ENCODE measurements around the gene HOXA10.
A peak's percentile ranks its signal among the peaks of the same experiment; 100 is the strongest.

HOXA10 gene

GRCh38 chr7:27173956-27174873, at the start of gene HOXA10:
HOXA10 (minus strand) TSS chr7:27174320; CDS start chr7:27174306, 14 bp downstream.
- peak; percentile 3 for DNase-seq

GRCh38 chr7:27221201-27221797, 47.2 kb upstream of the HOXA10 start:
- DNase-seq = no peak

- no peak for DNase-seq
Observed at GRCh38 chr7:27220440-27220955, 46.4 kb upstream of the HOXA10 start.

- no peak for DNase-seq
Observed at GRCh38 chr7:27219821-27220220, 45.7 kb upstream of the HOXA10 start.

GRCh38 chr7:27217951-27218350, 43.8 kb upstream of the HOXA10 start:
- no peak for DNase-seq

- no peak for DNase-seq
Observed at GRCh38 chr7:27215356-27215755, 41.2 kb upstream of the HOXA10 start.

DNA sequence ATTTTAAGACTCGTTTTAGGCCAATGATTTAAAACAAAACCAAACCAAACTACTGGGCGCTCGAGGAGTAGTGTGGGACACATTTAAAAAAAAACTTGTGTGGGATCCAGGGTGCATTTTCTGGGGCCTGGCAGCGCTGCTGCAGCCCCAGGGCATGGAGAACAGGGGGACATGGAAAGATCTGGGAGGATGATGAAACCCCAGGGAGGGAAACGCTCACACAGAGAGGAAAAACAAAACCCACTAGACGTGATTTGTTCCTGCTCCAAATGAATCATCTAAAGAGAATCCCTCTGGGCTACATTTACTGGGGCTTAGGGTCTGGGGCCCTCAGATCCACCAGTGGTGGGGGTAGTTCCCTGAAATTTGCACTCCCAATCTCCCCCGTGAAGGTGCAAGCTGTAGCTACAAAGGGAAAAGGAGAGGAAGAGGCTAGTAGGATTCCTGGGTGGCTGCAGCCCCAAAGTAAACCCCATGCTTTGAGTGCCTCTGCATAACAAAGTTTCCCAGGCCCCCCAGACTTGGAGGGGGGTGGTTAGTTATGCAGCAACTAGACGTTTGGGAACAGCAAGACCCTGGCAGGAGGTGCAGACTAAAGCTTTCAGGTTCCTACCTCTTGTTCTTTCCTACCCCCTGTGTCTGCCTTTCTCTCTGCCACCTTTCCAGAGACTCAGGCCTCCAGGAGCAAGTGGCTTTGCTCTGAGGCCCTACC, 40.3 kb upstream of the HOXA10 start:
- no peak for DNase-seq

DNA sequence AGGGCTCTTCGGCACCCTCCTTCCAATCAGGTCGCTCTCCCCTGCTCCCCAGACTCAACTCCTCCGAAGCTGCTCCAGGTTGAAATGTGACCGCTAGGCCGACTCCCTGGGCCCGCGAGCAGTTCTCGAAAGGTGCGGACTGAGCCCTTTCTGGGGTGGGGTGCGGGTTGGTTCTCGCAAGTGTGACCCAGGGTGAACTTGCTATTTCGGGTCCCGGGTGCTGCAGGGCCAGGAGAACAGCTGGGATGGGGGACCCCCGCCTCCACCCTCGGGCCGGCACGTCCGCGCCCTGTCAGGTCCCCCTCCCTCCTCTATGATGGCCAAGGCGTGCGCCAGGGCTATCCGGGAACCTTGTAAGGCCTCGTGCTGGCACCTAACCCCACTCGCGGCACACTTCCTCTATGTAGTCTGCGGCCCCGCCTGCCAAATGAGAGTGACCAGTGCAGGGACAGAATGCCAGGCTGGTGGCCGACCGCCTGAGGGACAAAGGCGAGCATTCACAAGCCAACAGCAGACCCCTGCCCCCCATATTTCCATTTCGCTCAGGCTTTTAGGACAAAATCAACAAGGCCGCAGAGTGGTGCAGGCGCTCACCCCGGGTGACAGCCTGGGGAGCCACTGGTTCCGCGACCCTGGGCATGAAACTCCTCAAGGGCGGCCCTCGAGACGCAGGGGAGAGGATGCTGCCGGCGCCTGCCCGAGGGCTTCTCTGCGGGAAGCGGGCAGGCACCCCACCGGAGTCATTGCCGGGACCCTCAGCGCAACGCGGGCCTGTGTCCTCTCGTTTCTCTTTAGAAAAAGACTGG, 39.5 kb upstream of the HOXA10 start:
- no peak for DNase-seq

DNA sequence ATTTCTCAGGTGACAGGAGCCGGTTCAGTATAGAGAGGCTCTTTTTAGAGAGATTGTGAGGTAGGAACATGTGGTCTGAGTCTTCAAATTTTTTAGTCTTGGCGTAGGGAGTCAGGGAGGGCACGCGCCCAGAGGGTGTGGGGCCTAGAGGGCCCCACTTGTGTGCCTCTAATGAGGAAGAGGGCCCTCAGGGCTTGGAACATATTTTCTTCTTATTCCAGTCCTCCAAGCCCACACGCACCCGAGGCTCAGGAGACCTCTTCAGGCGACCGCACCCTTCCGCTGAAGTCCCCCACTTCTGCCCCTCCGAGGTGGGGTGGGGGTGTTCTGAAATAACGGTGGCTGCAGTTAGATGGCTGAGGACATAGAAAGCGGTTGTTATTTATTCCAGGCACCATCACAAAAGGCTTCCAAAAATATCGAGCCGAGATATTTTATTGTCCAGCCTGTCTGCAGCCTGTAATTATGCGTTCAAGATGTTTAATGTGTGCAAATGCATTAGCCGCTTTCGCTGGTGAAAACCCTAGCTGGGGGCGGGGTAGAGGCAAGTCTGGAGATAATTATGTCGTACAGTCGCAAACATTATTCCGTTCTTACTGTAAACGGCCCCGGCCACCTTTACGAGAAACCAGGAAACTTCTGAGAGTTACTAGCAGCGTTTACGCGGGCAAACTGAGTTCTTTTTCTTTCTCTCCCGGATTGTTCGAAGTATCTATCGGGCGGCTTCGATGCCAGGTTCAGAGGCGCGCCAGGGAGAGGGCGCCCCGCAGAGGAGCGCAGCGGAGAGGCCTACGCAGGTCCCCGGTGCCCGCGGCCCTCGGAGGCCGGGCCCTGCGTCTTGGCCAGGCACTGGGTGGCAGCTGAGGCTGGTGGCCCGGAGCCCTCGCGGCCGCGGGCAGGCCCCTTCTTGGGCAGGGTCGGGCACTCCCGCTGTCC, 38.6 kb upstream of the HOXA10 start:
- no peak for DNase-seq

GRCh38 chr7:27211764-27212204, 37.7 kb upstream of the HOXA10 start:
- no peak for DNase-seq

GRCh38 chr7:27211084-27211446, 36.9 kb upstream of the HOXA10 start:
- DNase-seq = no peak

DNA sequence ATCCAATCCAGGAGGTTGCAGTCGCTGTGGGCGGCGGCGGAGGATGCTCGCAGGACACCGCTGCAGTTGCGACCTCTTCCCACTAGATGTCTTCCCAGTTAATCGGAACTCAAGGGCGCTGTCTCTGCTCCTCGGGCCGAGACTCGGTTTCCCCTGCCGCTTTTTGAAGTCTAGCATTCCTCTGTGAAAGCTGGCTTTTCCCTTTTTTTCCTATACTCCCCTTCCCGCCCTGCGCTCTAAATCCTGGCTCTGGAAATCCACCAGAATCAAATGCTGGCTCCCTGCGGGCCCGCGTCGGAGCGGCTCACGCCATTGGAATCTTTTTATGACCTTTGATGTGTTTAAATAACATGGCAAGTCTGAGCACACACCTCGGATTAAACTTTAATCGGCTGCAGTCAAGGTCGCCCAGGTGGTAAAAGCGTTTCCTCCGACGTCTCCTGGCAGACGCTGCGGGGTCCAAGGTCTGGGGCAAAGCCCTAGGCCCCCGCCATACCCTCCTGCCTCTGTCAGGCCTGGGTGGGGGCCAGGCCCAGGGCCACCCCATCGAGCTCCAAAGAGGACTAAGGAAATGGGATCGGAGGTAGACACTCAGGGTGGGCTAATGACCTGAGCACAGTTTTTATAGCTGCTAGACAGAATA, 36.4 kb upstream of the HOXA10 start:
- peak; percentile 40 for DNase-seq

DNA sequence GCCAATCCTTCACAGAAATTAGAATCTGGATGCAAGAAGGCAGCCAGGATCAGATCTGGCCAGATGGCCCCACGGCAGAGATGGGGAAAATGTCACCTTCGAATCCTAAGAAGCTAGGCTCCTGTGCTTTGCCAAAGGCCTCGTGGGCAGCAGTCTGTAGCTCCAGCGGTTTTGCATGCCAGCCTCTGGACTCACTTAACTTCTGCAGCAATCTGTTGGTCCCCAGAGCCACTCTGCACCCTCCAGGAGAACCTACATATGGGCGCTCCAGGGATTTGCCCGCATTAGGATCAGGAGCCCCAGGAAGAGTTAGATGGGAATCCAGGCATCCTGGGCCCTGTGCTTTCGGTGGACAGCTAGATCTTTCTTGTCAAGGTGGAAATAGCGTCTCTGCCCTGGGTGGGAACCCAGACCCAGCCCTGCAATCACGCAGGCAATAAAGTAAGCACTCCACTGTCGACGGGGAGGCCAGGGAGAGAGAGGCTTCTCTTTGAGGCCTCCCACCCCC, 35.9 kb upstream of the HOXA10 start:
- no peak for DNase-seq

DNA sequence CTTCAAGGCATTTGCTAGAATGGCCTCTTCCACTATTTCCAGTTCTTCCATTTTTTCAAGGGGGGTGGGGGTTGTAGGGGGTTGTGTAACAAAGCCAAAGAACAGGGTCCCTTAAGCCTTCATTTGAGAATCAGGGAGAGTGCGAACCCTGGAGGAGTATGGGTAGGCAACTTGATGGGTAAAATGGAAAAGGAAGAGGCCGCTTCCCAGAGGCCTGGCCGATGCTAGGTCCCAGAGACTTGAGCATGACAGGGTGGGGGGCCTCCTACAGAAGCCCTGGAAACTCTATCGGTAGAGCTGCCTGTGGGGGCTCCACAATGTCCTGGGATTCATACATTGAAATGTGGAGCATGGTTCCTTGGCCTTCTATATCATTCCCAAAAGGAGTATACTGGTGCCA, 34.9 kb upstream of the HOXA10 start:
- no peak for DNase-seq

GRCh38 chr7:27207348-27207985, 33.3 kb upstream of the HOXA10 start:
- DNase-seq = no peak

DNA sequence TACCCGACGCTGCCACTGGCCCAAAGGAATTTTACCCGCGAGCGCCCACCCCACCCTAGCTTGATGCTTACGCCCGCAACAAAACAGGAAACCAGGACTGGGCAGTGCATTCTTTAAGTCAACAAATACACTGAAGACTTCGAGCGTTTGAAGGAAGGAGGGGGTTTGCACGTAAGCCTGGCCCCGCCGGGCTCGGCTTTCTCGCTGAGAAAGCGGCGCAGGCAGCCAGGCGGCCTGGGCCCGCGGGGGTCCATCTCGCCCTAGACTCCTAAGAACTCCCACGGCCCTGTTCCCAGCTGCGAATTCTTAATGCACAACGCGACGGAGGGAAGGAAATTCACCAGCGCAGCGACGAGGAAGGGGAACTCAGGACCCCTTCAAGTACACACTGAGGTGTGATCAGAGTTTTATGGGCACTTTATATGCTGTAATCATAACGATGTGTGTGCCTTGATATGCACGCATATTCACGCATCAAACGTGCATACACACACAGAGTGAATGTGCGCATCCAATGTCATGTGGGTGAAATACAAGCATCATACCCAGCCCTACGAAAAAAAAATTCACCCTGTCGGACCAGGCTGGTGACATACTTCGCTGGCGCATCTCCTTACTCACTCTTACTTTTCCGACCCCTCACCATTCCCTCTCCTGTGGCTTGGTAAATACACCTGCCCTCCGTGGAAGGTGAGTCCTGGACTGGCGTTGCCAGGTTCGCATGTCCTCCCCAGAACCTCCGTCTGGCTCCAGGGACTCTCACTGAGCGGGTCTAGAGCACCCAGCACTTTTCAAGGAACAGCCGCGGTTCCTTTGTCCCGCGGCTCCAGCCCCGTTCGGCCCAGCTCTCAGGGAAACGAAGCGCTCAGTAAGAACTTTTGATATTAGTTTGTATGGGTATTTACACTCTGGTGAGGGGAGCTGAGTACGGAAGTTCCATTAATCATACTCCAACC, 31.5 kb upstream of the HOXA10 start:
- no peak for DNase-seq

DNA sequence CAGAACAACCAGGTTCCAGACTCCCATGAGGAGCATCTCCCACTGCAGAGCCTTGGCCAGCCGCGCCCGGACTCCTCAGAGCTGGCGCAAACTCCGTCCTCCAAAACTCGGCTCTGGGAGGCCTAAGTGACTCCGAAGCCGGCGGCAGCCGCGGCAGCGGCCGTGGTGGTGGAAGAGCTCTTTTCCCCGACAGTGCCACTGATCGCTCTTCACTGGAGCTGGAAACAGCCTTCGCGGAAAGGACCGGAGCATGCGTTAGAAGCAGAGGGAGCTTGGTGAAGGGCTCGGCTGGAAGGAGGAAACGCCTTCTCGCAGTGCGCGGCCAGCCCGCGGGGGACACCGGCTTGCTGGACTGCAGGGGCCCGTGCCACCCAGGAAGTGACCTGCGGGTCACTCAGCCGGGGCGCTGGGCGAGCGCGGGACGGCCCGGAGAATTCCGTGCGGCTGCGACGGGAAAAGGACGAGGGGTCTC, 30.8 kb upstream of the HOXA10 start:
- no peak for DNase-seq

- DNase-seq = no peak
Observed at GRCh38 chr7:27203964-27204594, 30.0 kb upstream of the HOXA10 start.
